Body of pancreas (tissue), 4 donors: ENCODE measurements around the gene CGNL1.

Source experiments
- CTCF ChIP-seq, 7 experiments: fragments of 450-650 bp in 4 of 7; fragments of 200-600 bp in 3 of 7; sonication (generic) in 3 of 7; IDR thresholded peaks; one replicate each; pipeline ENCODE4 v1.5.1; 2016 to 2019; ENCODE audit warnings: antibody characterized with exemption in 7 of 7
- POLR2A ChIP-seq, 3 donors: fragments of 450-650 bp; IDR thresholded peaks; one replicate each; pipeline ENCODE4 v1.6.1; 2016; ENCODE audit warnings: antibody characterized with exemption in 3 of 3, mild to moderate bottlenecking in 2 of 3

GRCh38 chr15:57489122-57489521 lies 112.8 kb downstream of the CGNL1 start:
- TF ChIP-seq CTCF (IDR thresholded peaks at IDR 0.05) (no peak), POLR2A (IDR thresholded peaks at IDR 0.05) (no peak)
